Femur (tissue), 1 donor: ENCODE data around the gene C1orf146.
"Not testable (repeated sequence)": the region's sequence is repeated elsewhere in the genome, so short reads cannot be mapped to it uniquely, and the experiment has no call there.

Experiments used
- DNase-seq: peaks from one replicate; pipeline ENCODE4 v3.0.0-alpha.2; 2017

Gene C1orf146

DNA sequence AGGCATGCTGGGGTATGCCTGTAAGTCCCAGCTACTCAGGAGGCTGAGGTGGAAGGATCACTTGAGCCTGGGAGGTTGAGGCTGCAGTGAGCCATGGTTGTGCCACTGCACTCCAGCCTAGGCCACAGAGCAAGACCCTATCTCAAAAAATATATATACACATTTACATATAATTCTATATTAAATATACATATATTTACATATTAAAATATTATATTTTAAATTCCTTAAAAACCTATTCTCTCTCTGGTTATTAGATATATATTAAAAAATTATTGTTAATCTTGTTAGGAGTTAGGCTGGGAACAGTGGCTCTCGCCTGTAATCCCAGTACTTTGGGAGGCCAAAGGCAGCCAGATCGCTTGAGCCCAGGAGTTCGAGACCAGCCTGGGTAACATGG is 58.4 kb downstream of the C1orf146 start:
- no peak for DNase-seq

DNA sequence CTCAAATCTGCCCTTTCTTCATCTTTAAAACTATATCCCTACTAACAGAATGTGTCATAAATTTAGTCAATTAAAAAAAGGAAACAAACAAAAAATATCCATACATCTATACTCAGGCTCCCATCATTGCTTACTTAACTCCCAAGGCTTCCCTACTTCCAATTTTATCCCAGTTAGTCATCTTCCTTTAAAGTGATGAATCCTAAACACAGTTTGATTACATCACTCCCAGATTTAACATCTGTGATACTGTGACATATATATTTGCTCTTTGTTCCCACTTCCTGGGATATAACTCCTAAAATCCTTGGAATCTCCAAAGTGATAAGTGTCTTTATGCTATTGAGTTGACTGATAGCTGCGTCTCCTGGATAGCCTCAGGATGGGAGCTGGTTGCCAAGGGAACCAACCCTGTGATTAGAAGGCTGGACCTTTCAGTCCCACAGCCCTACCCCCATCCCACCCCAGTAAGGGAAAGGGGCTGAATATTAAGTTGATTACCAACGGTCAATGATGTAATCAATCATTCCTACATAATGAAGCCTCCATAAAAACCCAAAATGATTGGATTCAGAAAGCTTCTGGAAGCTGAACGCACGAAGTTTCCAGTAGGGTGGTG is 59.5 kb downstream of the C1orf146 start:
- DNase-seq = no peak

DNA sequence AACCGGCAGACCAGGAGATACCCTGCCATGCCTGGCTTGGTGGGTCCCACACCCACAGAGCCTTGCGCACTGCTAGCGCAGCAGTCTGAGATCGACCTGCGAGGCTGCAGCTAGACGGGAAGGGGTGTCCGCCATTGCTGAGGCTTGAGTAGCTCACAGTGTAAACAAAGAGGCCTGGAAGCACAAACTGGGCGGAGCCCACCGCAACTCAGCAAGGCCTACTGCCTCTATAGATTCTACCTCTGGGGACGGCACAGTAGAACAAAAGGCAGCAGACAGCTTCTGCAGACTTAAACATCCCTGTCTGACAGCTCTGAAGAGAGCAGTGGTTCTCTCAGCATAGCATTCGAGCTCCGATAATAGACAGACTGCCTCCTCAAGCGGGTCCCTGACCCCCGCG is 62.1 kb downstream of the C1orf146 start:
- not testable (repeated sequence) for DNase-seq

DNA sequence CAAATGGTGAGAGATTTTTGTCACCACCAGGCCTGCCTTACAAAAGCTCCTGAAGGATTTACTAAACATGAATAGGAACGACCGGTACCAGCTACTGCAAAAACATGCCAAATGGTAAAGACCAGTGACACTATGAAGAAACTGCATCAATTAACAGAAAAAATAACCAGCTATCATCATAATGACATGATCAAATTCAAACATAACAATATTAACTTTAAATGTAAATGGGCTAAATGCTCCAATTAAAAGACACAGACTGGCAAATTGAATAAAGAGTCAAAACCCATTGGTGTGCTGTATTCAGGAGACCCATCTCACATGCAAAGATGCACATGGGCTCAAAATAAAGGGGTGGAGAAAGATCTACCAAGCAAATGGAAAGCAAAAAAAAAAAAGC is 63.7 kb downstream of the C1orf146 start:
- not testable (repeated sequence) for DNase-seq

DNA sequence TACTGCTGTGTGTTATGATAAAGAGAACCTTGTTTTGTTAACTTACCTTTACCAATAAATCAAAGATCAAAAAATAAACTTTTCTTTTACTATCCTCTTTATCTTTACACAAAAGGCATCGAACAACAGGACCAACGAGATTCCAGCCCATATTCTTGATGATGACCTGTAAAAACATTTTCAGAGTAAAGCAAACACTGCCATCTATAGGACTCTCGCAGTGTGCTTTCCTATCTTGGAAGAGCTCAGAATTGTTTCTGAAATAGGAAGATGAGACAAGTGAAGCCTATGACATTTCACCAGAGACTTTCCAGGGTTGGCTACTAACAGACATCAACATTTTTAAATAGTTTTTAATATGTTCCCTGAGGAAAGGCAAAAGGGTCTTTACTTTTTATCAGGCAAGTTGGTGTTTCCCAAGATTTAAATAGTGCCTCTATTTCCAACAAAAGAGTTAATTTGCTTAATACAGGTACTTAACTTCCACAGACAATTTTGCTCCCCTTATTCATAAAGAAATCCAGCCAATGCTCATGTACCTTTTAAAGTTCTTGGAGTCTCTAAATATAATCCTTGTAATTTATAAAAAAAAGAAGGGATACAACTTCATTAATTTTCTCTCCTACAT is 73.8 kb downstream of the C1orf146 start:
- DNase-seq = no peak
